Inflammatory macrophage (primary cell): ENCODE measurements around the gene SRGAP1.
"Not testable (repeated sequence)": the region's sequence is repeated elsewhere in the genome, so short reads cannot be mapped to it uniquely, and the experiment has no call there.

Experiments used
- DNase-seq, 2 donors: peaks; one replicate each; pipeline ENCODE4 v3.0.0-alpha.2; 2020 to 2022

SRGAP1 gene

DNA sequence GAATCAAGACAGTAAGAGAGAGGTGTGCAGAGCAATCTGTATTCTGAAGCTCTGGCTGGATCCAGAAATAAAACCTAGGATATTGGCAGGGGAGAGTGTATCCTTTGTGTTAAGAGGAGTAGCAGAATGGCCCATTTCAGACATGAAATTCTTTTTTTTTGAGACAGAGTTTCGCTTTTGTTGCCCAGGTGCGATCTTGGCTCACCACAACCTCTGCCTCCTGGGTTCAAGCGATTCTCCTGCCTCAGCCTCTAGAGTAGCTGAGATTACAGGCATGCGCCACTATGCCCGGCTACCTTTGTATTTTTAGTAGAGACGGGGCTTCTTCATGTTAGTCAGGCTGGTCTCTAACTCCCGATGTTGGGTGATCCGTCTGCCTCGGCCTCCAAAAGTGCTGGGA, 6.1 kb upstream of the SRGAP1 start:
- DNase-seq: no peak

- no peak for DNase-seq
Measured at GRCh38 chr12:63841011-63841410, 3.5 kb upstream of the SRGAP1 start.

- DNase-seq: no peak
Measured at GRCh38 chr12:63841571-63841970, 2.9 kb upstream of the SRGAP1 start.

- DNase-seq: not testable (repeated sequence)
Measured at GRCh38 chr12:63842750-63843149, 1.8 kb upstream of the SRGAP1 start.

GRCh38 chr12:63843254-63843720, 1.2 kb upstream of the SRGAP1 start:
- no peak for DNase-seq

- DNase-seq: peak; percentile 86 to 92
Measured at GRCh38 chr12:63843721-63844390, 644 bp upstream of the SRGAP1 start.

DNA sequence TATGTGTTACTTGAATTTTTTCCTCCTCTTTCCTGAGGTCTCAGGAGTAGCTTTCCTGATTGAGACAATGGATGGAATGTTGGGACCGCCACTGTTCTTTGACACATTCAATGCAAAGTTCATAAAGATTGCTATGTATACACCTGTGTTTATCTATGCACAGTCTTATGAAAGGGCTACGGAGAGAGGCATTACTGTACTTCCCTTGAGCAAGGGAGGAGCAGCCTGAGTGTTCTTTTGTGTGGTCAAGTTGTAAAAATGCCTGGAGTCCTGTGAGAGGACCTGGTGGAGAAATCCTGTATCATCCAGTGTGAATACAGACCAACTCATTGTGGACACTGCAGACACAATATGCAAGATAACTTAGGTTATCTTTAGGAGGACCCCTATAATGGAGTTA, 1.2 kb downstream of the SRGAP1 start:
- peak in 1 of 2 donors; percentile 11 for DNase-seq

- DNase-seq: no peak
Measured at GRCh38 chr12:63846238-63846967, 1.9 kb downstream of the SRGAP1 start.

DNA sequence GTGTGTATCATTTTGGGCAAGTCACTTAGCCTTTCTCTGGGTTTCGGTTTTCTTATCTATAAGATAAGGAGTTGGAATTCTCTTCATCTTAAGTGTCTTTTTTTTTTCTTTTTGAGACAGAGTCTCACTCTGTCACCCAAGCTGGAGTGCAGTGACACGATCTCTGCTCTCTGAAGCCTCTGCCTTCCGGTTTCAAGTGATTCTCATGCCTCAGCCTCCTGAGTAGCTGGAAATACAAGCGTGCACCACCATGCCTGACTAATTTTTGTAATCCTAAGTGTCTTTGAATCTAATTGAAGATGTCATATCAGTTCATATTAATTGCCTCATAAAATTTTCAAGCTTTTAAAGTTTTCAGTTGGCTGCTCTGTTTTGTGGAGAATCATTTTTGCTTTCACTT, 4.0 kb downstream of the SRGAP1 start:
- DNase-seq: no peak

DNA sequence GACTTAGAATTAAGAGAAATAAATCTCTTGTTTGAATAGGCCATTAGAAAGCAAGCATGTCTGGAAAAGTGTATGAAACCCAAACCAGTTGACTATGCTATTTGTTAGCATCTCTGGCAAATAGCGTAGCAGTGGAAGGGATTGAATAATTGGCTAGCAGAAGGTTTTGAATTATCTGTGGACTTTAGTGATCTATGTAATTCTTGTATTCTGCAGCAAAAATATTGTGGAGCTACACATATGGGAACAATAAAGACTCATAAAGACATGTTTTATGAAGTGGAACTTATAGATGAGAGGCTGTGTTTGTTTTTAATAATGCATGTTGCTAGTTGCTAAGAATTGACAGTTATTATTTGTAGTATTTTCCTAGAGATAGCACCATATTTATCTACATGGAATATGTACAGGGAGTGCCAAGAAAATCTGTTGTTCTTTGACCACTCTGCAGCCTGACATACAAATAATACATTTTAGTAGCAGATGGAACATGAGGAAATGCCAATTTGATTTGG, 4.7 kb downstream of the SRGAP1 start:
- DNase-seq: no peak

GRCh38 chr12:63849641-63850040, 5.1 kb downstream of the SRGAP1 start:
- DNase-seq: no peak

DNA sequence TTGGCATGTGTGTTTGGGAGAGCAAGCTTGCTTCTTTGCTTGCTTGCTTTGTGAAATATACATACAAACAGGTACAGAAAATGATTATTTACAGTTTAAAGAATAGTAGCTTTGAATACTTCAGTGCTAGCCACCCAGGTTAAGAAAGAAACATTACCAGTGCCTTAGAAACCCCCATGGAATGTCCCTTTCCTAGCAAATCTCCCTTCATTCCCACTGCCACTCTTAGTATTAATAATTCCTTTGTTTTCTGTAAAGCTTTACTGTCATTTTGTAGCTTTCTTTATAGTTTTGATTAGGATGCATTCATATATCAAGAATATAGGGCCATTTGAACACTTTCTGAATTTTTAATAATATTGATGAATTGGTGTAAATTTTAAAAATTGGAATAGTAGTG, 9.5 kb downstream of the SRGAP1 start:
- no peak for DNase-seq

GRCh38 chr12:63855299-63855698, 10.8 kb downstream of the SRGAP1 start:
- DNase-seq: no peak

DNA sequence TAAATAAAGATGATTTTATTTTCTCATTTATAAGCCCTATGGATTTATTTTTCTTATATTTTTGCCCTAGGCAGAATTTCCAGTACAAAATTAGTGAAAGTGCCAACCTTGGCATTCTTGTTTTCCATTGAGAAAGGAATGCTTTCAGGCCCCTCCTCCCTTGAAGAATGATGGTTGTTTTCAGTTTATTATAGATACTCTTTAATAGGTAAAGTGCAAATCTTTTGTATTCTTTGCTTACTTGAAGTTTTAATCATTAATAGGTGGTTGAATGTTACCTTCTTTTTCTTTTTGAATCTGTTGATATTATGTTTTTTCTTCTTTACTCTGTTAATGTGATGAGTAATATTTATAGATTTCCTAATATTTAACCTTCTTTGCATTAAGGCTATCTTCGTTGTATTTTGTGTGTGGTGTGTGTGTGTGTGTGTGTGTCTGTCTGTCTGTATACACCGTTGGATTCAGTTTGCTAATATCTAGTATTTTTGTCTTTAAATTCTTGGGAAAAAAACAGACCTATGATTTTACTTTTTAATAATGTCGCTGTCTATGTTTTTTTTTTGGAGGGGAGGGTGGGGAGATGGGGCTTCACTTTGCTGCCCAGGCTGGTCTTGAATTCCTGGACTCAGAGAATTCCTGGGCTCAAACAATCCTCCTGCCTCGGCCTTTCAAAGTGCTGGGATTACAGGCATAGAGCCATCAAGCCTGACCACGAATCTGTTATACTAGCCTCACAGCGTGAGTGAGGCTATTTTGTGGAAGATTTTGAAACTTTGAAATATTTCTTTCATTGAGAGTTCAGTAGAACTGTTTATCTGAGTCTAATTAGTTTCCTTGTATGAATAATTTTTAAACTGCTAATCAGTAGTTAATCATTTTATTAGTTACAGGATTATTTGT, 13.5 kb downstream of the SRGAP1 start:
- DNase-seq: no peak

DNA sequence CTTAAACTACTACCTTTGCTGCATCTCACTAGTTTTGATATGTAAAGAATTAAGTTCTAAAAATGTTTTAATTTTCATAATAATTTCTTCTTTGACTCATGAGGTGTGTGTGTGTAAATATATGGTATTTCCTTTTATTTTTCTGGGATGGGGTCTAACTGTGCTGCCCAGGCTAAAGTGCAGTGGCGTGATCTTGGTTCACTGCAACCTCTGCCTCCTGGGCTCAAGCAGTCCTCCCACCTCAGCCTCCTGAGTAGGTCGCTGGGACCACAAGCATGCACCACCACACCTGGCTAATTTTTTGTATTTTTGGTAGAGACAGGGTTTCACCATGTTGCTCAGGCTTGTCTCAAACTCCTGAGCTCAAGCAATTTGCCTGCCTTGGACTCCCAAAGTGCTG, 15.4 kb downstream of the SRGAP1 start:
- not testable (repeated sequence) for DNase-seq

GRCh38 chr12:63862187-63862968, 17.9 kb downstream of the SRGAP1 start:
- no peak for DNase-seq

DNA sequence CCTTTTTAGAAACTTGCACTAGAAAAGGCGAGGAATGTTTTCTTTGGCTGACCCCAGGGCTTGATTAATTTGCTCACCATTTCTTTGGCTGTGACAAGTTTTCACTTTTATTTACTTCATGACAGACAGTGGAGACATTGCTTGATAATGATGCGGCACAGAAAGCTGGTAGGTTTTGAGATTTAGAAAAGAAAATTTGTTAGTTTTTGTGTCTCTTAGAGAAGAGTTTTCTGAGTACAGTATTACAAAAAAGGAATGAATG, 18.4 kb downstream of the SRGAP1 start:
- no peak for DNase-seq

GRCh38 chr12:63863658-63864453, 19.4 kb downstream of the SRGAP1 start:
- no peak for DNase-seq

DNA sequence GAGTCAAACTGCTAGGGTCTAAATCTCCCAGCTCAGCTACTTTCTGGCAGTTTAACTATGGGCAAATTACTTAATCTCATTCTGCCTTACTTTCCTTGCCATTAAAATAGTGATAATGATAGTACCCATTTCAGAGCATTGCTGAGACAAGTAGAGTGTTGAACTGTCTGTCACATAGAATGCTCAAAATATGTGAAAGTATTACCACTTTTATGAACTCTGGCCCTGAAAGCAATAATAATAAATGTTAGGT, 19.9 kb downstream of the SRGAP1 start:
- DNase-seq: no peak

- DNase-seq: no peak
Measured at GRCh38 chr12:63865448-63865847, 20.9 kb downstream of the SRGAP1 start.

- no peak for DNase-seq
Measured at GRCh38 chr12:63867053-63867452, 22.6 kb downstream of the SRGAP1 start.

- DNase-seq: no peak
Measured at GRCh38 chr12:63869656-63870055, 25.2 kb downstream of the SRGAP1 start.
